H1 (cell line): ENCODE data around the gene YARS1. TPM values are rescaled to one million over a fixed set of nuclear protein-coding genes. Genes with fewer than 3 reads are reported as not detected.

ENCODE experiments used
- BCL11A ChIP-seq, 2 experiments: IDR thresholded peaks; one replicate each; pipeline ENCODE4 v1.6.1; 2011; ENCODE audit warnings: low read depth in 2 of 2, low read length in 2 of 2, mild to moderate bottlenecking in 2 of 2
- CTCF ChIP-seq, 3 experiments: IDR thresholded peaks; 1 replicate in 2 of 3; 2 replicates in 1 of 3; pipeline versions ENCODE4 v1.5.1 to v1.6.1; 2011; ENCODE audit warnings: low read length in 3 of 3, mild to moderate bottlenecking in 3 of 3, inconsistent platforms in 2 of 3, low read depth in 1 of 3, moderate library complexity in 1 of 3; ENCODE audit not compliant: insufficient read depth in 1 of 3; ENCODE audit errors: control extremely low read depth in 1 of 3
- POLR2A ChIP-seq, 2 experiments: IDR thresholded peaks; 1 replicate in 1 of 2; 2 replicates in 1 of 2; pipeline ENCODE4 v1.6.1; 2011; ENCODE audit warnings: low read depth in 2 of 2, low read length in 2 of 2, mild to moderate bottlenecking in 2 of 2; ENCODE audit errors: control extremely low read depth in 1 of 2
- RAD21 ChIP-seq, 2 experiments: IDR thresholded peaks in 1 of 2; conservative IDR thresholded peaks in 1 of 2; 2 replicates each; pipeline ENCODE4 v1.6.1; 2011; ENCODE audit warnings: low read depth in 2 of 2, low read length in 2 of 2, improper control_type of control experiment in 1 of 2, inconsistent platforms in 1 of 2, mild to moderate bottlenecking in 1 of 2, moderate library complexity in 1 of 2
- SRF ChIP-seq: IDR thresholded peaks from 2 replicates; pipeline ENCODE4 v1.6.1; 2011; ENCODE audit warnings: mild to moderate bottlenecking, low read depth, low read length, moderate library complexity
- TBP ChIP-seq: IDR thresholded peaks from 2 replicates; pipeline ENCODE4 v1.6.1; 2011; ENCODE audit warnings: low read depth, low read length, improper control_type of control experiment
- YY1 ChIP-seq: IDR thresholded peaks from 2 replicates; pipeline ENCODE4 v1.6.1; 2011; ENCODE audit warnings: low read depth, mild to moderate bottlenecking, low read length
- polyA plus RNA-seq, 7 experiments: library from polyadenylated mRNA; depleted of rRNA in 3 of 7; stranded (reverse) in 5 of 7; unstranded in 2 of 7; fragments of >200 nt in 5 of 7; fragments of 200-250 nt in 2 of 7; gene quantifications; 1 replicate in 5 of 7; 2 replicates in 1 of 7; 4 replicates in 1 of 7; pipeline versions ENCODE4 v1.2.1 to v1.2.3, GENCODE V29; 2011 to 2013; ENCODE audit warnings: missing spikeins in 2 of 7, mixed read lengths in 2 of 7
- total RNA-seq: library from RNA; stranded (reverse); fragmentation: NEBNext Ultra II Directional; extraction: Animal tissue kit (Norgen Biotek cat#: 25700); gene quantifications from 2 replicates; pipeline ENCODE4 v1.2.1, GENCODE V29; 2021

YARS1 gene
- total and polyA plus RNA-seq, 2 of the 8 experiments (the other 6 are each of a cell fraction or from before 2014, with no cell fraction given): 47.1 to 226 TPM

GRCh38 chr1:32755098-32755809 is 61.9 kb downstream of the YARS1 start (continued):
- TF ChIP-seq CTCF (IDR thresholded peaks at IDR 0.05; ENCODE audit: control extremely low read depth in 1 of 3, insufficient read depth in 1 of 3, low read depth in 1 of 3, low read length in 3 of 3) (no peak), YY1 (0 out of 2 replicates have a peak, but pooled peaks have one; percentile 56), BCL11A (IDR thresholded peaks at IDR 0.05; ENCODE audit: low read depth in 2 of 2, low read length in 2 of 2) (no peak), POLR2A (IDR thresholded peaks at IDR 0.05; ENCODE audit: control extremely low read depth in 1 of 2, low read depth in 2 of 2, low read length in 2 of 2) (peak; percentile 27 to 68; a peak in 1 of 3 replicates), RAD21 (IDR thresholded peaks at IDR 0.05 in 1 of 2, conservative IDR thresholded peaks at IDR 0.05 in 1 of 2; ENCODE audit: low read depth in 2 of 2, low read length in 2 of 2) (peak in 1 of 2 experiments; percentile 31; a peak in 1 of 4 replicates), TBP (no peak), SRF (no peak)
- TF ChIP-seq, all 59 proteins: peak for 9
